HepG2 (cell line): ENCODE data around the gene PTPRN. TPM values are rescaled to one million over a fixed set of nuclear protein-coding genes. Genes with fewer than 3 reads are reported as not detected.

Experiments used
- ATAD3A ChIP-seq: sonication (generic); formaldehyde crosslinking; IDR thresholded peaks from 2 replicates; pipeline ENCODE4 v1.4.0; 2020; ENCODE audit warnings: missing genetic modification reagents
- CAMTA2 ChIP-seq: sonication (generic); formaldehyde crosslinking; IDR thresholded peaks from 2 replicates; pipeline ENCODE4 v1.4.0; 2020; ENCODE audit warnings: mild to moderate bottlenecking, missing genetic modification reagents, borderline replicate concordance
- DNMT1 ChIP-seq: sonication (generic); formaldehyde crosslinking; IDR thresholded peaks from 2 replicates; pipeline ENCODE4 v1.5.1; 2020; ENCODE audit warnings: mild to moderate bottlenecking, missing genetic modification reagents
- EHMT2 ChIP-seq: fragments of 200-600 bp; sonication (generic); IDR thresholded peaks from 2 replicates; pipeline ENCODE4 v1.7.0; 2017; ENCODE audit warnings: antibody characterized with exemption, low read depth, low read length, borderline replicate concordance
- JUN ChIP-seq: sonication (generic); formaldehyde crosslinking; IDR thresholded peaks from 2 replicates; pipeline ENCODE4 v1.4.0; 2020; ENCODE audit warnings: mild to moderate bottlenecking, missing genetic modification reagents
- KDM2A ChIP-seq: sonication (generic); formaldehyde crosslinking; IDR thresholded peaks from 2 replicates; pipeline ENCODE4 v1.4.0; 2020; ENCODE audit warnings: low read depth, missing genetic modification reagents, borderline replicate concordance
- KDM6A ChIP-seq: IDR thresholded peaks from 2 replicates; pipeline ENCODE4 v1.6.1; 2016; ENCODE audit warnings: low read depth
- MAFK ChIP-seq, 2 experiments: IDR thresholded peaks in 1 of 2; conservative IDR thresholded peaks in 1 of 2; 2 replicates each; pipeline ENCODE4 v1.6.1; 2011; ENCODE audit warnings: improper control_type of control experiment in 2 of 2, low read length in 2 of 2
- NAIF1 ChIP-seq: sonication (generic); formaldehyde crosslinking; IDR thresholded peaks from 2 replicates; pipeline ENCODE4 v1.5.0; 2020; ENCODE audit warnings: mild to moderate bottlenecking, missing genetic modification reagents, borderline replicate concordance
- PHF8 ChIP-seq: sonication (generic); formaldehyde crosslinking; IDR thresholded peaks from 2 replicates; pipeline ENCODE4 v1.5.0; 2020; ENCODE audit warnings: missing genetic modification reagents
- SAFB2 ChIP-seq: sonication (generic); formaldehyde crosslinking; IDR thresholded peaks from 2 replicates; pipeline ENCODE4 v1.5.1; 2020; ENCODE audit warnings: missing genetic modification reagents, low read depth, mild to moderate bottlenecking, borderline replicate concordance
- SKI ChIP-seq: fragments of 450-650 bp; IDR thresholded peaks from one replicate; pipeline ENCODE4 v1.6.1; 2018; ENCODE audit warnings: mild to moderate bottlenecking; ENCODE audit not compliant: partially characterized antibody
- SMC3 ChIP-seq: IDR thresholded peaks from 2 replicates; pipeline ENCODE4 v1.6.1; 2011; ENCODE audit warnings: low read length, improper control_type of control experiment
- TOPORS ChIP-seq: sonication (generic); formaldehyde crosslinking; IDR thresholded peaks from 2 replicates; pipeline ENCODE4 v1.8.0; 2023; ENCODE audit warnings: mild to moderate bottlenecking, missing genetic modification reagents
- ZNF333 ChIP-seq: sonication (generic); formaldehyde crosslinking; IDR thresholded peaks from 2 replicates; pipeline ENCODE4 v1.4.0; 2020; ENCODE audit warnings: mild to moderate bottlenecking, missing genetic modification reagents, borderline replicate concordance
- ZNF44 ChIP-seq: sonication (generic); formaldehyde crosslinking; IDR thresholded peaks from 2 replicates; pipeline ENCODE4 v1.5.1; 2020; ENCODE audit warnings: mild to moderate bottlenecking, missing genetic modification reagents
- ZNF629 ChIP-seq: sonication (generic); formaldehyde crosslinking; conservative IDR thresholded peaks from 2 replicates; pipeline ENCODE4 v1.5.0; 2020; ENCODE audit warnings: missing genetic modification reagents
- ZNF878 ChIP-seq: sonication (generic); formaldehyde crosslinking; IDR thresholded peaks from 2 replicates; pipeline ENCODE4 v1.8.1; 2023; ENCODE audit warnings: mild to moderate bottlenecking, missing genetic modification reagents, moderate library complexity
- polyA plus RNA-seq, 8 experiments: library from polyadenylated mRNA; depleted of rRNA in 3 of 8; stranded (reverse) in 7 of 8; unstranded in 1 of 8; fragments of >200 nt; fragmentation: Illumina TruSeq in 4 of 8; extraction: Trizol in 4 of 8; gene quantifications; 2 replicates each; pipeline versions ENCODE4 v1.2.1 to v1.2.3, GENCODE V29; 2011 to 2016; ENCODE audit warnings: low read depth in 4 of 8, missing spikeins in 1 of 8, mixed read lengths in 1 of 8; ENCODE audit not compliant: insufficient read depth in 1 of 8
- total RNA-seq, 5 experiments: library from RNA; depleted of rRNA; stranded (reverse); fragments of >200 nt; fragmentation: Illumina TruSeq; extraction: Trizol; gene quantifications; 2 replicates each; pipeline ENCODE4 v1.2.3, GENCODE V29; 2016; ENCODE audit warnings: low read depth in 1 of 5
- TF ChIP-seq, protein P1 (sequence below): IDR thresholded peaks from 2 replicates; pipeline ENCODE4 v1.6.1; 2016; ENCODE audit warnings: control low read depth
- TF ChIP-seq, protein P2 (sequence below): sonication (generic); formaldehyde crosslinking; IDR thresholded peaks from 2 replicates; pipeline ENCODE4 v1.8.1; 2022; ENCODE audit warnings: mild to moderate bottlenecking, missing genetic modification reagents
- TF ChIP-seq, protein P3 (sequence below): IDR thresholded peaks from 2 replicates; pipeline ENCODE4 v1.6.1; 2016; ENCODE audit warnings: missing biosample characterization, missing genetic modification reagents, low read depth
- TF ChIP-seq, protein P4 (sequence below): sonication (generic); formaldehyde crosslinking; IDR thresholded peaks from 2 replicates; pipeline ENCODE4 v1.4.0; 2020; ENCODE audit warnings: missing genetic modification reagents
- TF ChIP-seq, protein P5 (sequence below): IDR thresholded peaks from 2 replicates; pipeline ENCODE4 v1.6.1; 2016
- TF ChIP-seq, protein P6 (sequence below): sonication (generic); formaldehyde crosslinking; IDR thresholded peaks from 2 replicates; pipeline ENCODE4 v1.4.0; 2020; ENCODE audit warnings: missing genetic modification reagents

Gene PTPRN
- total and polyA plus RNA-seq, 2 of the 13 experiments (the other 11 are each of a cell fraction or from before 2014, with no cell fraction given), result 0.26 TPM; not detected in 1

DNA sequence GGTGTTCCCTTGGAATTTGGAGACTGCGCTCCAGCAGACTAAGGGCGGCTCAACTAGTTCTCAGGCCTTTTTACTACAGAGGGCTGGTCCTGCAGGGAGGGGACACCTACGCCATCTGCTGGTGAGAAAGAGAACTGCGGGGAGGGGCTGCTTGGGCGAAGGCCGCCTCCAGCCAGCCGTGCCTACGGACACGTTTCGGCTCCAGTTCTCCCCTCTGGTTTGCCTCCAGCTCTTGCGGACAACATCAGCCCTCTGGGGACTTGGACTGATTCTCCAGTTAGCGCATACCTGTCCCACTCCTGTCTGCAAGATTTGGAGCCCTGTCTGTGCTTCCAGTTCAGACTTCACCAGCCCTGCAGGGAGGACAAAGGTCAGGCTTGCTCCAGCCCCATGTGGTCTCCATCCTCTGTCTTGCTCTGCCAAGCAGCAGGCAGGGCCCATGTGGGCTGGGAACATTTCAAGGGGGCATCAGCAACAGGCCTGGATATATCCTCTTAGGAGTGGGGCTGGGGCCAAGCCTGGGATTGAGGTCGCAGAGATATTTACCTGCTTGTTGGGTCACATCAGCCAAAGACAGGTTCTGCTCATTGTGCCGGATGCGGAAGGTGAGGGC lies 10.3 kb downstream of the PTPRN start (continued):
- TF ChIP-seq SMC3 (peak; percentile 87), MAFK (conservative IDR thresholded peaks at IDR 0.05 in 1 of 2, IDR thresholded peaks at IDR 0.05 in 1 of 2; ENCODE audit: low read length in 2 of 2) (no peak), DNMT1 (CRISPR knock-in tag) (no peak), JUN (CRISPR knock-in tag) (no peak), PHF8 (CRISPR knock-in tag) (peak; percentile 22; the same call in 1 of the 2 replicates), KDM2A (CRISPR knock-in tag) (peak; percentile 64; the same call in 1 of the 2 replicates), SAFB2 (CRISPR knock-in tag) (no peak), ZNF878 (CRISPR knock-in tag) (no peak), EHMT2 (no peak), ZNF44 (peak; percentile 63; the same call in 1 of the 2 replicates), ATAD3A (CRISPR knock-in tag) (no peak), SKI (no peak), TOPORS (no peak), ZNF629 (CRISPR knock-in tag) (no peak), ZNF333 (CRISPR knock-in tag) (no peak), KDM6A (no peak), CAMTA2 (no peak), NAIF1 (no peak)
- TF ChIP-seq, protein P1, sequence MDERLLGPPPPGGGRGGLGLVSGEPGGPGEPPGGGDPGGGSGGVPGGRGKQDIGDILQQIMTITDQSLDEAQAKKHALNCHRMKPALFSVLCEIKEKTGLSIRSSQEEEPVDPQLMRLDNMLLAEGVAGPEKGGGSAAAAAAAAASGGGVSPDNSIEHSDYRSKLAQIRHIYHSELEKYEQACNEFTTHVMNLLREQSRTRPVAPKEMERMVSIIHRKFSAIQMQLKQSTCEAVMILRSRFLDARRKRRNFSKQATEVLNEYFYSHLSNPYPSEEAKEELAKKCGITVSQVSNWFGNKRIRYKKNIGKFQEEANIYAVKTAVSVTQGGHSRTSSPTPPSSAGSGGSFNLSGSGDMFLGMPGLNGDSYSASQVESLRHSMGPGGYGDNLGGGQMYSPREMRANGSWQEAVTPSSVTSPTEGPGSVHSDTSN (CRISPR knock-in tag), result no peak
- TF ChIP-seq, protein P2, sequence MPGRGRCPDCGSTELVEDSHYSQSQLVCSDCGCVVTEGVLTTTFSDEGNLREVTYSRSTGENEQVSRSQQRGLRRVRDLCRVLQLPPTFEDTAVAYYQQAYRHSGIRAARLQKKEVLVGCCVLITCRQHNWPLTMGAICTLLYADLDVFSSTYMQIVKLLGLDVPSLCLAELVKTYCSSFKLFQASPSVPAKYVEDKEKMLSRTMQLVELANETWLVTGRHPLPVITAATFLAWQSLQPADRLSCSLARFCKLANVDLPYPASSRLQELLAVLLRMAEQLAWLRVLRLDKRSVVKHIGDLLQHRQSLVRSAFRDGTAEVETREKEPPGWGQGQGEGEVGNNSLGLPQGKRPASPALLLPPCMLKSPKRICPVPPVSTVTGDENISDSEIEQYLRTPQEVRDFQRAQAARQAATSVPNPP, result no peak
- TF ChIP-seq, protein P3, sequence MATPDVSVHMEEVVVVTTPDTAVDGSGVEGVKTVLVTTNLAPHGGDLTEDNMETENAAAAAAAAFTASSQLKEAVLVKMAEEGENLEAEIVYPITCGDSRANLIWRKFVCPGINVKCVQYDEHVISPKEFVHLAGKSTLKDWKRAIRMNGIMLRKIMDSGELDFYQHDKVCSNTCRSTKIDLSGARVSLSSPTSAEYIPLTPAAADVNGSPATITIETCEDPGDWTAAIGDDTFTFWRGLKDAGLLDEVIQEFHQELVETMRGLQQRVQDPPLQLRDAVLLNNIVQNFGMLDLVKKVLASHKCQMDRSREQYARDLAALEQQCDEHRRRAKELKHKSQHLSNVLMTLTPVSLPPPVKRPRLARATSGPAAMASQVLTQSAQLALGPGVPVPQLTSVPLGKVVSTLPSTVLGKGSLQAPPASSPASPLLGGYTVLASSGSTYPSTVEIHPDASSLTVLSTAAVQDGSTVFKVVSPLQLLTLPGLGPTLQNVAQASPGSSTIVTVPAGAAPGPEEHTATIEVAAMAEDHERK, result no peak
- TF ChIP-seq, protein P4, sequence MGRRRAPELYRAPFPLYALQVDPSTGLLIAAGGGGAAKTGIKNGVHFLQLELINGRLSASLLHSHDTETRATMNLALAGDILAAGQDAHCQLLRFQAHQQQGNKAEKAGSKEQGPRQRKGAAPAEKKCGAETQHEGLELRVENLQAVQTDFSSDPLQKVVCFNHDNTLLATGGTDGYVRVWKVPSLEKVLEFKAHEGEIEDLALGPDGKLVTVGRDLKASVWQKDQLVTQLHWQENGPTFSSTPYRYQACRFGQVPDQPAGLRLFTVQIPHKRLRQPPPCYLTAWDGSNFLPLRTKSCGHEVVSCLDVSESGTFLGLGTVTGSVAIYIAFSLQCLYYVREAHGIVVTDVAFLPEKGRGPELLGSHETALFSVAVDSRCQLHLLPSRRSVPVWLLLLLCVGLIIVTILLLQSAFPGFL (CRISPR knock-in tag), result no peak
- TF ChIP-seq, protein P5, sequence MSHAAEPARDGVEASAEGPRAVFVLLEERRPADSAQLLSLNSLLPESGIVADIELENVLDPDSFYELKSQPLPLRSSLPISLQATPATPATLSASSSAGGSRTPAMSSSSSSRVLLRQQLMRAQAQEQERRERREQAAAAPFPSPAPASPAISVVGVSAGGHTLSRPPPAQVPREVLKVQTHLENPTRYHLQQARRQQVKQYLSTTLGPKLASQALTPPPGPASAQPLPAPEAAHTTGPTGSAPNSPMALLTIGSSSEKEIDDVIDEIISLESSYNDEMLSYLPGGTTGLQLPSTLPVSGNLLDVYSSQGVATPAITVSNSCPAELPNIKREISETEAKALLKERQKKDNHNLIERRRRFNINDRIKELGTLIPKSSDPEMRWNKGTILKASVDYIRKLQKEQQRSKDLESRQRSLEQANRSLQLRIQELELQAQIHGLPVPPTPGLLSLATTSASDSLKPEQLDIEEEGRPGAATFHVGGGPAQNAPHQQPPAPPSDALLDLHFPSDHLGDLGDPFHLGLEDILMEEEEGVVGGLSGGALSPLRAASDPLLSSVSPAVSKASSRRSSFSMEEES (CRISPR knock-in tag), result no peak
- TF ChIP-seq, protein P6, sequence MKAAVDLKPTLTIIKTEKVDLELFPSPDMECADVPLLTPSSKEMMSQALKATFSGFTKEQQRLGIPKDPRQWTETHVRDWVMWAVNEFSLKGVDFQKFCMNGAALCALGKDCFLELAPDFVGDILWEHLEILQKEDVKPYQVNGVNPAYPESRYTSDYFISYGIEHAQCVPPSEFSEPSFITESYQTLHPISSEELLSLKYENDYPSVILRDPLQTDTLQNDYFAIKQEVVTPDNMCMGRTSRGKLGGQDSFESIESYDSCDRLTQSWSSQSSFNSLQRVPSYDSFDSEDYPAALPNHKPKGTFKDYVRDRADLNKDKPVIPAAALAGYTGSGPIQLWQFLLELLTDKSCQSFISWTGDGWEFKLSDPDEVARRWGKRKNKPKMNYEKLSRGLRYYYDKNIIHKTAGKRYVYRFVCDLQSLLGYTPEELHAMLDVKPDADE (CRISPR knock-in tag), result no peak
